Keratinocyte (primary cell): Measurements from ENCODE around the gene BTG2. TPM values are rescaled to one million over a fixed set of nuclear protein-coding genes. Genes with fewer than 3 reads are reported as not detected.

Experiments used
- DNase-seq: peaks from one replicate; pipeline ENCODE4 v3.0.0-alpha.2; 2011; ENCODE audit warnings: low read depth, missing footprints, low spot score
- FAIRE-seq: peaks from 2 replicates; lab custom pipeline; 2011; peaks lifted over from hg19 to GRCh38; lab: Jason Lieb, UNC
- H2AFZ ChIP-seq: 2 replicates; pipeline ENCODE4 v1.6.0; 2012; ENCODE audit warnings: low read length, control low read depth, inconsistent platforms; ENCODE audit not compliant: control insufficient read depth
- H3K27ac ChIP-seq: 2 replicates; pipeline ENCODE4 v1.5.1; 2011; ENCODE audit warnings: low read length; ENCODE audit not compliant: control insufficient read depth, insufficient read depth
- H3K27me3 ChIP-seq: 3 replicates; pipeline ENCODE4 v1.6.0; 2011; ENCODE audit warnings: low read length; ENCODE audit not compliant: control insufficient read depth, insufficient read depth; ENCODE audit errors: extremely low read depth
- H3K36me3 ChIP-seq, 2 experiments: 2 replicates in 1 of 2; 3 replicates in 1 of 2; pipeline ENCODE4 v1.5.1; 2011; ENCODE audit warnings: low read length in 2 of 2, mild to moderate bottlenecking in 1 of 2; ENCODE audit not compliant: control insufficient read depth in 2 of 2, insufficient read depth in 2 of 2; ENCODE audit errors: extremely low read depth in 1 of 2
- H3K4me1 ChIP-seq: 3 replicates; pipeline ENCODE4 v1.5.1; 2011; ENCODE audit warnings: low read length; ENCODE audit not compliant: control insufficient read depth, insufficient read depth; ENCODE audit errors: extremely low read depth
- H3K4me2 ChIP-seq: 3 replicates; pipeline ENCODE4 v1.6.0; 2011; ENCODE audit warnings: low read depth, low read length; ENCODE audit not compliant: control insufficient read depth, insufficient read depth; ENCODE audit errors: extremely low read depth
- H3K4me3 ChIP-seq, 3 experiments: fragments of 200-600 bp in 1 of 3; sonication (generic) in 1 of 3; 2 replicates in 2 of 3; 3 replicates in 1 of 3; pipeline ENCODE4 v1.5.1; 2011 to 2016; ENCODE audit warnings: low read length in 3 of 3, mild to moderate bottlenecking in 3 of 3, control low read depth in 2 of 3, inconsistent platforms in 1 of 3, low read depth in 1 of 3, mixed read lengths in 1 of 3, mixed run types in 1 of 3, moderate library complexity in 1 of 3; ENCODE audit not compliant: control insufficient read depth in 2 of 3, insufficient read depth in 2 of 3; ENCODE audit errors: extremely low read depth in 1 of 3
- H3K79me2 ChIP-seq: 2 replicates; pipeline ENCODE4 v1.6.0; 2012; ENCODE audit warnings: low read length; ENCODE audit not compliant: control insufficient read depth, insufficient read depth
- H3K9ac ChIP-seq: 3 replicates; pipeline ENCODE4 v1.6.0; 2011; ENCODE audit warnings: low read length; ENCODE audit not compliant: control insufficient read depth, insufficient read depth; ENCODE audit errors: extremely low read depth
- H3K9me1 ChIP-seq: 3 replicates; pipeline ENCODE4 v1.6.0; 2011; ENCODE audit warnings: low read length; ENCODE audit not compliant: control insufficient read depth, insufficient read depth; ENCODE audit errors: extremely low read depth
- H3K9me3 ChIP-seq: 2 replicates; pipeline ENCODE4 v1.5.1; 2012; ENCODE audit warnings: low read depth, low read length; ENCODE audit not compliant: control insufficient read depth
- H4K20me1 ChIP-seq: 3 replicates; pipeline ENCODE4 v1.6.0; 2011; ENCODE audit warnings: low read length; ENCODE audit not compliant: control insufficient read depth, insufficient read depth; ENCODE audit errors: extremely low read depth
- CTCF ChIP-seq, 3 experiments: IDR thresholded peaks in 1 of 3; conservative IDR thresholded peaks in 1 of 3; optimal IDR thresholded peaks in 1 of 3; 2 replicates in 2 of 3; 3 replicates in 1 of 3; pipeline versions ENCODE3 to v1.5.1; 2011; ENCODE audit warnings: low read length in 3 of 3, mild to moderate bottlenecking in 3 of 3, moderate library complexity in 2 of 3, control low read depth in 1 of 3, inconsistent platforms in 1 of 3; ENCODE audit not compliant: insufficient read depth in 2 of 3; ENCODE audit errors: extremely low read depth in 1 of 3
- EZH2 ChIP-seq: IDR thresholded peaks from one replicate; pipeline ENCODE4 v1.6.1; 2012; ENCODE audit warnings: inconsistent platforms, mild to moderate bottlenecking, low read length, moderate library complexity
- dilution Hi-C: fragments of 300-500 bp; cut with MboI; formaldehyde crosslinking; loops from one replicate; pipeline ENCODE4 v1.7.0; 2020; ENCODE audit warnings: low sequenced_read_pairs; ENCODE audit not compliant: extremely low pct_ligation_motif_present
- polyA plus RNA-seq, 5 experiments: library from polyadenylated mRNA; depleted of rRNA in 3 of 5; stranded (reverse) in 3 of 5; stranded (forward) in 1 of 5; unstranded in 1 of 5; fragments of >200 nt; gene quantifications; 1 replicate in 1 of 5; 2 replicates in 3 of 5; 3 replicates in 1 of 5; pipeline versions ENCODE4 v1.2.1 to v1.2.3, GENCODE V29; 2011 to 2012; ENCODE audit warnings: missing spikeins in 2 of 5, low read depth in 1 of 5, low replicate concordance in 1 of 5

Gene BTG2
- polyA plus RNA-seq, 1 donor (not counting 4 experiments of a cell fraction or from before 2014, with no cell fraction given), result 117 TPM

GRCh38 chr1:203336097-203336496 lies 30.8 kb downstream of the BTG2 start:
- DNase-seq, result no peak
- H3K9me3 ChIP-seq, result no peaks in the 10 kb centered on the region
- no peaks in the 10 kb centered on the region for H3K36me3 ChIP-seq
- H3K9ac ChIP-seq, result no peak overlapping the region
- TF ChIP-seq CTCF (optimal IDR thresholded peaks at IDR 0.05 in 1 of 3, IDR thresholded peaks at IDR 0.05 in 1 of 3, conservative IDR thresholded peaks at IDR 0.05 in 1 of 3; ENCODE audit: extremely low read depth in 1 of 3, insufficient read depth in 2 of 3, low read length in 3 of 3), result no peak
- no peak for TF ChIP-seq EZH2
- H2AFZ ChIP-seq, result no peak overlapping the region
- no peaks in the 10 kb centered on the region for H3K79me2 ChIP-seq
- no peaks in the 10 kb centered on the region for H3K27me3 ChIP-seq
- no peak for FAIRE-seq
- H3K4me1 ChIP-seq, result peaks cover 20% of the 10 kb centered on the region
- no peaks in the 10 kb centered on the region for H3K9me1 ChIP-seq
- dilution Hi-C loops, result no loop called here
- H3K4me2 ChIP-seq, result no peak overlapping the region
- no peaks in the 10 kb centered on the region for H4K20me1 ChIP-seq
- no peak overlapping the region for H3K27ac ChIP-seq
- no peak overlapping the region for H3K4me3 ChIP-seq

- Histone ChIP-seq H3K9me3 (no peaks in the 10 kb centered on the region), H3K9ac (peak overlapping the region; percentile 9), H3K79me2 (no peaks in the 10 kb centered on the region), H3K4me2 (peak overlapping the region; percentile 74), H3K4me1 (peaks cover 21% of the 10 kb centered on the region), H3K27ac (no peak overlapping the region), H3K4me3 (peak overlapping the region in 2 of 3 experiments; percentile 8 to 32), H4K20me1 (no peaks in the 10 kb centered on the region), H3K27me3 (no peaks in the 10 kb centered on the region), H3K36me3 (no peaks in the 10 kb centered on the region), H2AFZ (peak overlapping the region; percentile 96), H3K9me1 (no peaks in the 10 kb centered on the region)
- TF ChIP-seq EZH2 (no peak), CTCF (optimal IDR thresholded peaks at IDR 0.05 in 1 of 3, IDR thresholded peaks at IDR 0.05 in 1 of 3, conservative IDR thresholded peaks at IDR 0.05 in 1 of 3; ENCODE audit: extremely low read depth in 1 of 3, insufficient read depth in 2 of 3, low read length in 3 of 3) (peak; percentile 95 to 98 (median 97))
- dilution Hi-C loops, result no loop called here
- DNase-seq (no peak), FAIRE-seq (peak; percentile 56)
Measured at GRCh38 chr1:203338335-203339036, 33.2 kb downstream of the BTG2 start.
